ENCODE measurements around the gene SFT2D1. TPM values are rescaled to one million over a fixed set of nuclear protein-coding genes. Genes with fewer than 3 reads are reported as not detected.

Gene SFT2D1
- total RNA-seq, 1 experiment from 2014 or later = 65.6 TPM

- Histone ChIP-seq H3K27ac (ENCODE audit: low read depth, low read length) (no peak overlapping the region), H3K79me2 (ENCODE audit: insufficient read depth, low read length) (no peaks in the 10 kb centered on the region), H3K4me1 (ENCODE audit: control insufficient read depth in 1 of 2, insufficient read depth in 2 of 2, low read length in 2 of 2) (peaks cover 4 to 8% of the 10 kb centered on the region in 2 experiments; a peak in 3 of 4 replicates), H3K4me3 (replicated peaks in 1 of 2; ENCODE audit: low read depth in 1 of 2, low read length in 2 of 2) (no peak overlapping the region), H3K9ac (ENCODE audit: low read length) (no peak overlapping the region), H3K27me3 (ENCODE audit: insufficient read depth, low read length) (no peaks in the 10 kb centered on the region), H3K9me2 (ENCODE audit: insufficient read depth) (no peaks in the 10 kb centered on the region), H3K9me3 (ENCODE audit: control insufficient read depth in 1 of 2, insufficient read depth in 1 of 2, low read depth in 1 of 2, low read length in 2 of 2) (no peaks in the 10 kb centered on the region), H3K36me3 (ENCODE audit: control insufficient read depth in 1 of 2, insufficient read depth in 2 of 2, low read length in 2 of 2) (no peaks in the 10 kb centered on the region), H3K4me2 (ENCODE audit: low read length) (no peak overlapping the region), H4K20me1 (ENCODE audit: insufficient read depth) (no peaks in the 10 kb centered on the region), H2AFZ (ENCODE audit: low read depth, low read length, poor library complexity, severe bottlenecking) (no peak overlapping the region)
- TF ChIP-seq SP1 (IDR thresholded peaks at IDR 0.05; ENCODE audit: low read depth) = no peak
- RAD21 ChIA-PET (ENCODE audit: low non-redundant PET in 1 of 2, low total read pairs in 2 of 2, uncharacterized antibody in 2 of 2, unreplicated experiment in 2 of 2) = no interaction called here
- DNase-seq (ENCODE audit: low read depth, low spot score) = no peak
- intact Hi-C loops (cut with micrococcal nuclease) = no loop called here
- CTCF ChIA-PET = no interaction called here
- ATAC-seq = no peak
- POLR2A ChIA-PET = no interaction called here
- BruUV-seq (replicated peaks) = no TSS peak
Measured at GRCh38 chr6:166388290-166389004, 46.1 kb upstream of the SFT2D1 start.

GRCh38 chr6:166387642-166388289 is 45.4 kb upstream of the SFT2D1 start:
- DNase-seq (ENCODE audit: low read depth, low spot score) = no peak
- no peak overlapping the region for H3K4me2 ChIP-seq (ENCODE audit: low read length)
- TF ChIP-seq CBX3 (IDR thresholded peaks at IDR 0.05; ENCODE audit: low read depth) (no peak), REST (IDR thresholded peaks at IDR 0.05; ENCODE audit: low read depth) (no peak), EZH2phosphoT487 (IDR thresholded peaks at IDR 0.05; ENCODE audit: borderline replicate concordance) (no peak), YY1 (IDR thresholded peaks at IDR 0.05; ENCODE audit: extremely low read depth, insufficient replicate concordance, low read depth, low read length) (no peak), SP1 (IDR thresholded peaks at IDR 0.05; ENCODE audit: low read depth) (no peak), FOSL1 (IDR thresholded peaks at IDR 0.05; ENCODE audit: low read depth) (no peak), CTCF (IDR thresholded peaks at IDR 0.05 in 2 of 3, conservative IDR thresholded peaks at IDR 0.05 in 1 of 3; ENCODE audit: borderline replicate concordance in 1 of 3, insufficient read depth in 1 of 3, low read depth in 2 of 3, low read length in 2 of 3) (no peak), POLR2AphosphoS5 (IDR thresholded peaks at IDR 0.05; ENCODE audit: low read depth, low read length) (no peak), ELF1 (IDR thresholded peaks at IDR 0.05; ENCODE audit: borderline replicate concordance, low read depth) (no peak), SIN3A (IDR thresholded peaks at IDR 0.05; ENCODE audit: low read depth) (no peak), POLR2A (IDR thresholded peaks at IDR 0.05; ENCODE audit: borderline replicate concordance, extremely low read depth, insufficient read depth, insufficient read length) (no peak)

More at GRCh38 chr6:166387642-166388289, 45.4 kb upstream of the SFT2D1 start:
- ChIA-PET RAD21 (ENCODE audit: low non-redundant PET in 1 of 2, low total read pairs in 2 of 2, uncharacterized antibody in 2 of 2, unreplicated experiment in 2 of 2) (no interaction called here), CTCF (no interaction called here), POLR2A (no interaction called here)
- BruUV-seq (replicated peaks) = no TSS peak
- Histone ChIP-seq H3K36me3 (ENCODE audit: control insufficient read depth in 1 of 2, insufficient read depth in 2 of 2, low read length in 2 of 2) (no peaks in the 10 kb centered on the region), H3K79me2 (ENCODE audit: insufficient read depth, low read length) (no peaks in the 10 kb centered on the region), H3K9me3 (ENCODE audit: control insufficient read depth in 1 of 2, insufficient read depth in 1 of 2, low read depth in 1 of 2, low read length in 2 of 2) (no peaks in the 10 kb centered on the region), H3K9me2 (ENCODE audit: insufficient read depth) (no peaks in the 10 kb centered on the region), H3K27ac (ENCODE audit: low read depth, low read length) (no peak overlapping the region), H4K20me1 (ENCODE audit: insufficient read depth) (no peaks in the 10 kb centered on the region), H3K9ac (ENCODE audit: low read length) (no peak overlapping the region), H3K4me3 (replicated peaks in 1 of 2; ENCODE audit: low read depth in 1 of 2, low read length in 2 of 2) (no peak overlapping the region), H3K4me1 (ENCODE audit: control insufficient read depth in 1 of 2, insufficient read depth in 2 of 2, low read length in 2 of 2) (peaks cover 4 to 8% of the 10 kb centered on the region in 2 experiments; a peak in 3 of 4 replicates), H3K27me3 (ENCODE audit: insufficient read depth, low read length) (no peaks in the 10 kb centered on the region), H2AFZ (ENCODE audit: low read depth, low read length, poor library complexity, severe bottlenecking) (no peak overlapping the region)
- intact Hi-C loops (cut with micrococcal nuclease) = no loop called here
- no peak for ATAC-seq

All from HCT116 (cell line).